Fibroblast of skin of left quadriceps (primary cell): ENCODE results near the gene ZBTB46.
"Not testable (repeated sequence)": the region's sequence is repeated elsewhere in the genome, so short reads cannot be mapped to it uniquely, and the experiment has no call there.

ENCODE experiments used
- DNase-seq, 2 experiments: peaks; one replicate each; pipeline ENCODE4 v3.0.0-alpha.2; 2013; ENCODE audit warnings: low read depth in 2 of 2

ZBTB46 gene

GRCh38 chr20:63789836-63790571 is 41.1 kb downstream of the ZBTB46 start:
- no peak for DNase-seq

GRCh38 chr20:63787749-63788148 is 43.3 kb downstream of the ZBTB46 start:
- no peak for DNase-seq

GRCh38 chr20:63787302-63787701 is 43.8 kb downstream of the ZBTB46 start:
- no peak for DNase-seq

- no peak for DNase-seq
Measured at GRCh38 chr20:63785691-63786131, 45.4 kb downstream of the ZBTB46 start.

- DNase-seq = no peak
Measured at GRCh38 chr20:63783970-63784369, 47.1 kb downstream of the ZBTB46 start.

GRCh38 chr20:63782521-63782971 is 48.5 kb downstream of the ZBTB46 start:
- no peak for DNase-seq

GRCh38 chr20:63782051-63782471 is 49.0 kb downstream of the ZBTB46 start:
- no peak for DNase-seq

- DNase-seq = no peak
Measured at GRCh38 chr20:63781181-63781580, 49.9 kb downstream of the ZBTB46 start.

- DNase-seq = no peak
Measured at GRCh38 chr20:63778857-63779256, 52.2 kb downstream of the ZBTB46 start.

GRCh38 chr20:63778034-63778752 is 52.9 kb downstream of the ZBTB46 start:
- DNase-seq = no peak

- DNase-seq = no peak
Measured at GRCh38 chr20:63777614-63778013, 53.5 kb downstream of the ZBTB46 start.

GRCh38 chr20:63776875-63777274 is 54.2 kb downstream of the ZBTB46 start:
- not testable (repeated sequence) for DNase-seq

- peak in 1 of 2 experiments; percentile 15 for DNase-seq
Measured at GRCh38 chr20:63775096-63775978, 55.7 kb downstream of the ZBTB46 start.

GRCh38 chr20:63774306-63774705 is 56.8 kb downstream of the ZBTB46 start:
- no peak for DNase-seq

- no peak for DNase-seq
Measured at GRCh38 chr20:63773571-63774241, 57.4 kb downstream of the ZBTB46 start.

- DNase-seq = no peak
Measured at GRCh38 chr20:63772781-63773518, 58.1 kb downstream of the ZBTB46 start.

- DNase-seq = no peak
Measured at GRCh38 chr20:63771046-63771707, 59.9 kb downstream of the ZBTB46 start.

- no peak for DNase-seq
Measured at GRCh38 chr20:63769891-63770474, 61.1 kb downstream of the ZBTB46 start.

- DNase-seq = no peak
Measured at GRCh38 chr20:63768591-63769515, 62.2 kb downstream of the ZBTB46 start.
